Measurements from ENCODE around the gene ATG9B. TPM values are rescaled to one million over a fixed set of nuclear protein-coding genes. Genes with fewer than 3 reads are reported as not detected.

ATG9B gene
- total RNA-seq, 1 donor from 2014 or later, result under 0.01 TPM

GRCh38 chr7:150974468-150975391, 49.6 kb downstream of the ATG9B start:
- Histone ChIP-seq H3K27me3 (ENCODE audit: control insufficient read depth, insufficient read depth, low read length) (peaks cover 24% of the 10 kb centered on the region), H3K4me3 (ENCODE audit: low read depth, low read length) (peak overlapping the region; percentile 43), H3K36me3 (ENCODE audit: control insufficient read depth, insufficient read depth, low read length) (no peaks in the 10 kb centered on the region)
- DNase-seq (ENCODE audit: low read depth) (no peak), FAIRE-seq (no peak)
- peak; percentile 33 for TF ChIP-seq CTCF (IDR thresholded peaks at IDR 0.05; ENCODE audit: insufficient read depth, low read length, severe bottlenecking)

GRCh38 chr7:150973571-150974451, 50.5 kb downstream of the ATG9B start:
- Histone ChIP-seq H3K36me3 (ENCODE audit: control insufficient read depth, insufficient read depth, low read length) (no peaks in the 10 kb centered on the region), H3K4me3 (ENCODE audit: low read depth, low read length) (no peak overlapping the region), H3K27me3 (ENCODE audit: control insufficient read depth, insufficient read depth, low read length) (peaks cover 26% of the 10 kb centered on the region)
- TF ChIP-seq CTCF (IDR thresholded peaks at IDR 0.05; ENCODE audit: insufficient read depth, low read length, severe bottlenecking), result no peak
- DNase-seq (ENCODE audit: low read depth) (peak; percentile 13), FAIRE-seq (no peak)

GRCh38 chr7:150972741-150973140, 51.6 kb downstream of the ATG9B start:
- DNase-seq (ENCODE audit: low read depth) (no peak), FAIRE-seq (no peak)
- H3K36me3 ChIP-seq (ENCODE audit: control insufficient read depth, insufficient read depth, low read length), result no peaks in the 10 kb centered on the region
- H3K4me3 ChIP-seq (ENCODE audit: low read depth, low read length), result no peak overlapping the region
- TF ChIP-seq CTCF (IDR thresholded peaks at IDR 0.05; ENCODE audit: insufficient read depth, low read length, severe bottlenecking), result no peak
- H3K27me3 ChIP-seq (ENCODE audit: control insufficient read depth, insufficient read depth, low read length), result peaks cover 26% of the 10 kb centered on the region

- Histone ChIP-seq H3K36me3 (ENCODE audit: control insufficient read depth, insufficient read depth, low read length) (no peaks in the 10 kb centered on the region), H3K27me3 (ENCODE audit: control insufficient read depth, insufficient read depth, low read length) (peaks cover 25% of the 10 kb centered on the region), H3K4me3 (ENCODE audit: low read depth, low read length) (no peak overlapping the region)
- FAIRE-seq, result no peak
- TF ChIP-seq CTCF (IDR thresholded peaks at IDR 0.05; ENCODE audit: insufficient read depth, low read length, severe bottlenecking), result no peak
- no peak for DNase-seq (ENCODE audit: low read depth)
Observed at GRCh38 chr7:150972023-150972468, 52.2 kb downstream of the ATG9B start.

- TF ChIP-seq CTCF (IDR thresholded peaks at IDR 0.05; ENCODE audit: insufficient read depth, low read length, severe bottlenecking), result no peak
- FAIRE-seq (no peak), DNase-seq (ENCODE audit: low read depth) (no peak)
- no peaks in the 10 kb centered on the region for H3K36me3 ChIP-seq (ENCODE audit: control insufficient read depth, insufficient read depth, low read length)
- no peak overlapping the region for H3K4me3 ChIP-seq (ENCODE audit: low read depth, low read length)
- peaks cover 21% of the 10 kb centered on the region for H3K27me3 ChIP-seq (ENCODE audit: control insufficient read depth, insufficient read depth, low read length)
Observed at GRCh38 chr7:150971242-150972022, 52.9 kb downstream of the ATG9B start.

Data from bronchial epithelial cell (primary cell).